ENCODE data around the gene OS9. TPM values are rescaled to one million over a fixed set of nuclear protein-coding genes. Genes with fewer than 3 reads are reported as not detected.

OS9 gene
- total and polyA plus RNA-seq, 9 of the 15 experiments (the other 6 are each of a cell fraction or from before 2014, with no cell fraction given) = 4.6 to 105 (median 89.5) TPM

DNA sequence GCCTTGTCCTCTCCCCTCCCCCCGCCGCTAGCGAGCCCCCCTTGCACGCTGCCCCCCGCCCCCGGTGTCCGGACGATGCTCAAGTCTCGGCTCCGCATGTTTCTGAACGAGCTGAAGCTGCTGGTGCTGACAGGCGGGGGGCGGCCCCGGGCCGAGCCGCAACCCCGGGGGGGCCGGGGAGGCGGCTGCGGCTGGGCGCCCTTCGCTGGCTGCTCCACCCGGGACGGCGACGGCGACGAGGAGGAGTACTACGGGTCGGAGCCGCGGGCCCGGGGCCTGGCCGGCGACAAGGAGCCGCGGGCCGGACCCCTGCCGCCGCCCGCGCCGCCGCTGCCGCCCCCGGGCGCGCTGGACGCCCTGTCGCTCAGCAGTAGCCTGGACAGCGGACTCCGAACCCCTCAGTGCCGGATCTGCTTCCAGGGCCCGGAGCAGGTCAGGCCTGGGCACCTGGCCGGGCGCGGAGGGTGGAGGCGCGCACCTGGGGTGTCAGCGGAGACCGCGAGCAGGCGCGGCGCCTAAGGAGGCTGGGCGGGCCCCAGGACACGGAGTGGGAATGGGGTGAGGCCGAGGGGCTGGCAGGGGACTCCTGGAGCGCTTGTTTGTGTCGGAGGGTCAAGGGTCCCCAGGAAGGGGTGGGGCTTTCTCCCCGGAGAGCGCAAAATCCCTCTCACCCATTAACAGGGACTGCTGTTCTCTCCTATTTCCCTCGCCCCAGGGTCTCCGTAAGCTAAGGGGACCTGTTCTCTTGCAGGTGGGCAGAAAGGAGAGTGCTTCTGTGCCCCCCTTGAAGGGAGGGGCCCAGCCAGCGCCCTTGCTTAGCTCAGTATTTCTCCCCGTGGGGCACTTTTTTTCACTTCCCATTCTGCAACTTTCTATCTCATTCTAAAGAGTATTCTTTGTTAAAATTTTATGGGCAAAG, 61.8 kb downstream of the OS9 start:
- Histone ChIP-seq H3K9me1 (ENCODE audit: control insufficient read depth, insufficient read depth, low read length) (no peaks in the 10 kb centered on the region), H3K27me3 (ENCODE audit: control insufficient read depth in 2 of 2, insufficient read depth in 2 of 2, low read length in 2 of 2) (no peaks in the 10 kb centered on the region), H4K20me1 (replicated peaks; ENCODE audit: control insufficient read depth, insufficient read depth, low read length) (no peaks in the 10 kb centered on the region), H3K4me2 (ENCODE audit: insufficient read depth, low read length) (peak overlapping the region; percentile 81), H3K36me3 (ENCODE audit: control insufficient read depth, insufficient read depth, low read length) (peaks cover 24% of the 10 kb centered on the region), H3K9ac (ENCODE audit: insufficient read depth in 1 of 2, low read depth in 2 of 2, low read length in 2 of 2) (peak overlapping the region; percentile 62 to 90), H3K27ac (ENCODE audit: extremely low read depth, low read depth, low read length) (peak overlapping the region; percentile 12; the same call in 1 of the 3 replicates), H3K4me3 (peak overlapping the region; percentile 50), H3K9me3 (replicated peaks; ENCODE audit: control insufficient read depth, insufficient read depth, low read depth, low read length) (no peaks in the 10 kb centered on the region), H2AFZ (ENCODE audit: low read depth, low read length) (peak overlapping the region; percentile 68), H3K4me1 (replicated peaks in 1 of 2; ENCODE audit: control insufficient read depth in 2 of 2, insufficient read depth in 2 of 2, low read length in 2 of 2) (peaks cover 35 to 40% of the 10 kb centered on the region in 2 experiments), H3K79me2 (ENCODE audit: control insufficient read depth, insufficient read depth, low read length) (peaks cover 29% of the 10 kb centered on the region)
- intact Hi-C loops (cut with micrococcal nuclease) (loop anchor here (1.0 kb wide), 1 partner anchor 150 kb away; no protein-coding TSS in a partner anchor), in situ Hi-C loops (cut with MboI) (no loop called here)
- no TSS peak for BruUV-seq (replicated peaks)
- ChIA-PET POLR2A (interaction anchor here (0.6 to 2.3 kb wide), 3 partner anchors 12 to 118 kb away, joined by 3 to 26 read pairs (median 3); partner anchors contain the start of gene CYP27B1), CTCF (ENCODE audit: low intra/inter-chr PET ratio) (interaction anchor here (1.5 kb wide), 1 partner anchor 150 kb away, joined by 10 read pairs; no protein-coding TSS in a partner anchor)
- no peak for FAIRE-seq
- WGBS (ENCODE audit: insufficient coverage, low coverage, missing lambda C conversion rate) = 4% methylated on average over 41 of the region's 76 CpGs
- peak; percentile 44 to 60 (median 54) for DNase-seq (ENCODE audit: extremely low read depth in 1 of 4, low spot score in 3 of 4)
- ATAC-seq = no peak; the same call in 2 of the 3 replicates
- no peak for TF ChIP-seq ZC3H4 (CRISPR knock-in tag; IDR thresholded peaks at IDR 0.05; ENCODE audit: borderline replicate concordance)
- peak; percentile 38; the same call in 1 of the 2 replicates for TF ChIP-seq CTBP1 (IDR thresholded peaks at IDR 0.05; ENCODE audit: borderline replicate concordance)
- TF ChIP-seq NFXL1 (CRISPR knock-in tag; IDR thresholded peaks at IDR 0.05) = no peak
- TF ChIP-seq ZSCAN32 (CRISPR knock-in tag; IDR thresholded peaks at IDR 0.05) = no peak
- TF ChIP-seq RAD51 (IDR thresholded peaks at IDR 0.05; ENCODE audit: borderline replicate concordance, low read depth) = no peak
- no peak for TF ChIP-seq PTRF (tag; IDR thresholded peaks at IDR 0.05)
- TF ChIP-seq, protein P1, sequence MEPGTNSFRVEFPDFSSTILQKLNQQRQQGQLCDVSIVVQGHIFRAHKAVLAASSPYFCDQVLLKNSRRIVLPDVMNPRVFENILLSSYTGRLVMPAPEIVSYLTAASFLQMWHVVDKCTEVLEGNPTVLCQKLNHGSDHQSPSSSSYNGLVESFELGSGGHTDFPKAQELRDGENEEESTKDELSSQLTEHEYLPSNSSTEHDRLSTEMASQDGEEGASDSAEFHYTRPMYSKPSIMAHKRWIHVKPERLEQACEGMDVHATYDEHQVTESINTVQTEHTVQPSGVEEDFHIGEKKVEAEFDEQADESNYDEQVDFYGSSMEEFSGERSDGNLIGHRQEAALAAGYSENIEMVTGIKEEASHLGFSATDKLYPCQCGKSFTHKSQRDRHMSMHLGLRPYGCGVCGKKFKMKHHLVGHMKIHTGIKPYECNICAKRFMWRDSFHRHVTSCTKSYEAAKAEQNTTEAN (CRISPR knock-in tag; IDR thresholded peaks at IDR 0.05) = no peak
- TF ChIP-seq FOS (IDR thresholded peaks at IDR 0.05; ENCODE audit: extremely low read depth, insufficient read length) = no peak
- TF ChIP-seq, protein P2, sequence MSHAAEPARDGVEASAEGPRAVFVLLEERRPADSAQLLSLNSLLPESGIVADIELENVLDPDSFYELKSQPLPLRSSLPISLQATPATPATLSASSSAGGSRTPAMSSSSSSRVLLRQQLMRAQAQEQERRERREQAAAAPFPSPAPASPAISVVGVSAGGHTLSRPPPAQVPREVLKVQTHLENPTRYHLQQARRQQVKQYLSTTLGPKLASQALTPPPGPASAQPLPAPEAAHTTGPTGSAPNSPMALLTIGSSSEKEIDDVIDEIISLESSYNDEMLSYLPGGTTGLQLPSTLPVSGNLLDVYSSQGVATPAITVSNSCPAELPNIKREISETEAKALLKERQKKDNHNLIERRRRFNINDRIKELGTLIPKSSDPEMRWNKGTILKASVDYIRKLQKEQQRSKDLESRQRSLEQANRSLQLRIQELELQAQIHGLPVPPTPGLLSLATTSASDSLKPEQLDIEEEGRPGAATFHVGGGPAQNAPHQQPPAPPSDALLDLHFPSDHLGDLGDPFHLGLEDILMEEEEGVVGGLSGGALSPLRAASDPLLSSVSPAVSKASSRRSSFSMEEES (CRISPR knock-in tag; IDR thresholded peaks at IDR 0.05) = no peak
- no peak for TF ChIP-seq ZNF41 (CRISPR knock-in tag; conservative IDR thresholded peaks at IDR 0.05)
- no peak for TF ChIP-seq HEY1 (CRISPR knock-in tag; IDR thresholded peaks at IDR 0.05; ENCODE audit: borderline replicate concordance)
- TF ChIP-seq TSC22D4 (tag; IDR thresholded peaks at IDR 0.05) = no peak
- no peak for TF ChIP-seq SMARCC2 (IDR thresholded peaks at IDR 0.05; ENCODE audit: low read depth)
- TF ChIP-seq KHSRP (IDR thresholded peaks at IDR 0.05) = no peak
- TF ChIP-seq MEIS2 (IDR thresholded peaks at IDR 0.05; ENCODE audit: partially characterized antibody) = no peak
- TF ChIP-seq, protein P3, sequence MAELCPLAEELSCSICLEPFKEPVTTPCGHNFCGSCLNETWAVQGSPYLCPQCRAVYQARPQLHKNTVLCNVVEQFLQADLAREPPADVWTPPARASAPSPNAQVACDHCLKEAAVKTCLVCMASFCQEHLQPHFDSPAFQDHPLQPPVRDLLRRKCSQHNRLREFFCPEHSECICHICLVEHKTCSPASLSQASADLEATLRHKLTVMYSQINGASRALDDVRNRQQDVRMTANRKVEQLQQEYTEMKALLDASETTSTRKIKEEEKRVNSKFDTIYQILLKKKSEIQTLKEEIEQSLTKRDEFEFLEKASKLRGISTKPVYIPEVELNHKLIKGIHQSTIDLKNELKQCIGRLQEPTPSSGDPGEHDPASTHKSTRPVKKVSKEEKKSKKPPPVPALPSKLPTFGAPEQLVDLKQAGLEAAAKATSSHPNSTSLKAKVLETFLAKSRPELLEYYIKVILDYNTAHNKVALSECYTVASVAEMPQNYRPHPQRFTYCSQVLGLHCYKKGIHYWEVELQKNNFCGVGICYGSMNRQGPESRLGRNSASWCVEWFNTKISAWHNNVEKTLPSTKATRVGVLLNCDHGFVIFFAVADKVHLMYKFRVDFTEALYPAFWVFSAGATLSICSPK (IDR thresholded peaks at IDR 0.05; ENCODE audit: borderline replicate concordance) = no peak
- TF ChIP-seq STAT5B (CRISPR knock-in tag; IDR thresholded peaks at IDR 0.05) = no peak
- no peak for TF ChIP-seq ETS2 (tag; IDR thresholded peaks at IDR 0.05; ENCODE audit: borderline replicate concordance, poor library complexity, severe bottlenecking)
